HG03571 (cell line): Measurements from ENCODE around the gene ETV5.
"Not testable (repeated sequence)": the region's sequence is repeated elsewhere in the genome, so short reads cannot be mapped to it uniquely, and the experiment has no call there.

Source experiments
- ATAC-seq: cut with Tn5 transposase; IDR thresholded peaks from one replicate; pipeline ENCODE4 v1.9.1; 2021; ENCODE audit not compliant: unreplicated experiment

The ETV5 gene

DNA sequence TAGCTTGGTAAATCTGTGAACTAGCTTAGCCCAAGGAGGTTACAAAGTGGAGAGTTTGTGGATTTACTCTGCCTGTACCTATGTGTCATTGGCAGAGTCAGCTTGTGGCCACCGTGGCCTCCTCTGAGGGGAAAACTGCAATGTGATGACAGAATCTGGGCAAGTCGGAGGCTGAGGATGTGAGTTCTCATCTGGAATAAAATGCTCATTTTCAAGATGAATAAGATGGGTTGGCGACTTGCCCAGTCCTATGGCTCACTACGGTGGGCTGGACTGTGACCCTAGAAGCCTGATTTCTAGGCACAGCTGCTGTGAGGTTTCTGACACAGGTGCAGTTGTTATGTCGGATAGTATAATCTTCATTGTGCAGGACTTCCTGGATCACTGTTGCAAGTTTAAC, 83.7 kb downstream of the ETV5 start:
- no peak for ATAC-seq

- no peak for ATAC-seq
Measured at GRCh38 chr3:186024210-186024609, 84.7 kb downstream of the ETV5 start.

DNA sequence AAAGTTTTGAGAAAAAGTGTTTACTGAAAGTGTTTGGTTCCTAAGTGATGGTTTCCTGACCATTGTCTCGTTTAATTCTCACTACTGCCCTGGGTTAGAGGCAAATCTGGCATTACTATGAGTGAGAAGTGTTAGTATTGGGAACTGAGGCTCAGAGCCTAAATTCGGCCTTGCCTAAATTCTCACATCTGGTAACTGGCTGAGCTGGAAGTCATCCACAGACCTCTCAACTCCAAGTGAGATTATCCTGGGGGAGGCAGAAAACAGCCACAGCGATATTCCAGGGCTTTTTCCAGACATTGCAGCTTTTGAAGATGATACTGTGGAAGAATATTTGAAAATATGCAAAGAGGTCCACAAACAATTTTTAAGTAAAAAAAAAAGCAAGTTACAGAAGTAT, 86.0 kb downstream of the ETV5 start:
- ATAC-seq = no peak

- ATAC-seq = no peak
Measured at GRCh38 chr3:186021673-186022362, 87.1 kb downstream of the ETV5 start.

- not testable (repeated sequence) for ATAC-seq
Measured at GRCh38 chr3:186021250-186021649, 87.6 kb downstream of the ETV5 start.

DNA sequence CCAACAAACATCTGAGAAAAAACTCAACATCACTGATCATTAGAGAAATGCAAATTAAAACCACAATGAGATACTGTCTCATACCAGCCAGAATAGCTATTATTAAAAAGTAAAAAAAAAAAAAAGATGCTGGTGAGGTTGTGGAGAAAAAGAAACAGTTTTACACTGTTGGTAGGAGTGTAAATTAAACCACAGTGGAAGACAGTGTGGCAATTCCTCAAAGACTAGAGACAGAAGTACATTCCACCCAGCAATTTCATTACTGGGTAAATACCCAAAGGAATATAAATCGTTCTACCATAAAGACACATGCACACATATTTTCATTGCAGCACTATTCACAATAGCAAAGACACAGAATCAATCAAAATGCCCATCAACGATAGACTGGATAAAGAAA, 89.6 kb downstream of the ETV5 start:
- not testable (repeated sequence) for ATAC-seq

DNA sequence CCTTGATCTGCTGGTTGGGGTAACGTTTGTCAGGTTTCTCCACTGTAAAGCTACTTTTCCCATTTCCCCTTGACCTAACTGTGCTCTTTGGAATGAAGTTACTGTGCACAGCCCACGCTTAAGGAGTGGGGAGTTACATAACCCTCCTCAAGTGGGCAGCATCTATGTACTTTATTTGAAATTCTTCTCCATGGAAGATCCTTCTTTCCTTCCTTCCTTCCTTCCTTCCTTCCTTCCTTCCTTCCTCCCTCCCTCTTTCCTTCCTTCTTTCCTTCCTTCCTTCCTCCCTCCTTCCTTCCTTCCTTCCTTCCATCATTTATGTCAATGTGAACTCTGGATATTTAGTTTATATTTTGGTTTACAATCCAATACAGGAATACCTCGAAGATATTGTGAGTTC, 94.0 kb downstream of the ETV5 start:
- no peak for ATAC-seq

- ATAC-seq = no peak
Measured at GRCh38 chr3:186013312-186013711, 95.6 kb downstream of the ETV5 start.

DNA sequence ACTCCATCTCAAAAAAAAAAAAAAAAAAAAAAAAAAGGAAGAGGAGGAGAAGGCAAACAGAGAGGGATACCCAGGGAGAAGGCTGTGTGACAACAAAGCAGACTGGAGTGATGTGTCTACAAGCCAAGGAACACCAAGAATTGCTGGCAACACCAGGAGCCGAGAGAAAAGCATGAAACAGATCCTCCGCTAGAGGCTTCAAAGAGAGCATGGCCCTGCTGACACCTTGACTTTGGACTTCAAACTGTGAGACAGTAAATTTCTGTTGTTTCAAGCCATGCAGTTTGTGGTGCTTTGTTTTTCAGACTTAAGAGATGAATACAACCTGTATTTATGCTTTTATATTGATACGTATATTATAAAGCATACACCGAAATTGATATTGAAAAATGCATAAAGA, 96.8 kb downstream of the ETV5 start:
- ATAC-seq = no peak

DNA sequence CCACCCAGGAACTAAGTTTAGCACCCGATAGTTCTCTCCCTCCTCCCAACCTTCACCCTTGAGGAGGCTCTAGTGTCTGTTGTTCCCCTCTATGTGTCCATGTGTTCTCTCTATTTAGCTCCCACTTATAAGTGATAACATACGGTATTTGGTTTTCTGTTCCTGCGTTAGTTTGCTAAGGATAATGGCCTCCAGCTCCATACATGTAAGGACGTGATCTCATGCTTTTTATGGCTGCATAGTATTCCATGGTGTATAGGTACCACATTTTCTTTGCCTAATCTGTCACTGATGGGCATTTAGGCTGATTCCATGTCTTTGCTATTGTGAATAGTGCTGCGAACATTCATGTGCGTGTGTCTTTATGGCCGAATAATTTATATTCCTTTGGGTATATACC, 104.2 kb downstream of the ETV5 start:
- no peak for ATAC-seq

DNA sequence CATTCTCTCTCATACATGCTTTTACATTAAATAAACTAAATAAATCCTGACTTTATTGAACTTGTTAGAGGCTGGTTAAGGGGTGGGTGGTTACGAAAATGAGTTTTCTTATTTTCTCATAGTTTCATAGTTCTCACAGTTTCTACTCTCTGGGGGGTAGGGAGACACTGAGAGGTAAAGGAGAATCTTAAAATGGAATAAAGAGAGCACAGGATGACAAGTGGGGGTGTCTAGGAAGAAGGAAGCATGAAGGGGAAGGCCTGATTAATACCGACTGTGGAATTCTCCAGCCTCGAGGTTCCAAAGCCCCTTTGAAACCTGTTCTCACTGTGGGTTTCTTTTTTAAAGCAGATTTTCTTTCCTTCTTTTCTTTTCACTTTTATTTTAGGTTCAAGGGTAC, 104.7 kb downstream of the ETV5 start:
- no peak for ATAC-seq

GRCh38 chr3:186003610-186004009, 105.3 kb downstream of the ETV5 start:
- ATAC-seq = no peak

GRCh38 chr3:186002884-186003472, 105.9 kb downstream of the ETV5 start:
- ATAC-seq = no peak

DNA sequence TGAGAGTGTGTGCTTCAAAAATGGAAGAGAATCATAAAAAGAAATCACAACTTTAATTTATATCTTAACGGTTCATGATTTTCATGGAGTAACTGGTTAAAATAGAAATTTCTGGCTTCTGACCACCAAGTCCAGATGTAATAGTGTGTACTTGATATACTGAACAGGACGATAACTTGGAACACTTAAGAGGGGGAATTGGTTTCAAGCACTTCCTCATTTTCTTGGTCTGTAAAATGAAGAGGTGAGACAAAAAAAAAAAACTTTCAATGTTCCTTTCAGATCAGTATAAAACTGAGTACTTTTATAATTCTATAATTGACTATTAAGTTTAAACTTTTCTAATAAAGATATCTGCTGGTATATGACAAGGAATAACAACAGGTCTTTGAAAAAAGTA, 107.0 kb downstream of the ETV5 start:
- no peak for ATAC-seq

DNA sequence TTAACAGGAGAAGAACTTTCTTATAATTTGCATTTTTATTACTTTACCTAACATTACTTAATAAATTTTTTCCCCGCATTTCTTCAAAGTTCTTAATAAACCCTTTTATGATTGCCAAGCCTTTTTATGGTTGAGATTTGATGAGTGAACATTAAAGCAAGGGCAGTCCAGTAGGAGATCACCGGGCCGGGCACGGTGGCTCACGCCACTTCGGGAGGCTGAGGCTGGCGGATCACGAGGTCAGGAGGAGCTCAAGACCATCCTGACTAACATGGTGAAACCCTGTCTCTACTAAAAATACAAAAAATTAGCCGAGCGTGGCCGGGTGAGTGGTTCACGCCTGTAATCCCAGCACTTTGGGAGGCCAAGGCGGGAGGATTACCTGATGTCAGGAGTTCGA, 109.7 kb downstream of the ETV5 start:
- ATAC-seq = no peak

GRCh38 chr3:185998136-185998535, 110.8 kb downstream of the ETV5 start:
- ATAC-seq = no peak

GRCh38 chr3:185997130-185997529, 111.8 kb downstream of the ETV5 start:
- ATAC-seq = no peak
